ENCODE data around the gene CHTF18.

CHTF18 gene

DNA sequence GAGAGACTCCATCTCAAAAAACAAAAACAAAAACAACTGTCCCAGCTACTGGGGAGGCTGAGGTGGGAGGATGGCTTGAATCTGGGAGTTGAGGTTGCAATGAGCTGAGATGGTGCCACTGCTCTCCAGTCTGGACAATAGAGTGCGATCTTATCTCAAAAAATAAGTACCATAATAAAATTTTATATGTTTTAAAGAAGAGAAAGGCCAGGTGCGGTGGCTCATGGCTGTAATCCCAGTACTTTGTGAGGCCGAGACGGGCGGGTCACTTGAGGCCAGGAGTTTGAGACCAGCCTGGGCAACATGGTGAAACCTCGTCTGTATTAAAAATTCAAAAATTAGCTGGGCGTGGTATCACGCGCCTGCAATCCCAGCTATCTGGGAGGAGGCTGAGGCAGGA is 11.6 kb upstream of the CHTF18 start:
- no peak for DNase-seq

- no peak for DNase-seq
Observed at GRCh38 chr16:777826-778225, 10.6 kb upstream of the CHTF18 start.

GRCh38 chr16:778447-778846 is 10.0 kb upstream of the CHTF18 start:
- DNase-seq = no peak

- DNase-seq = no peak
Observed at GRCh38 chr16:778909-779527, 9.4 kb upstream of the CHTF18 start.

- DNase-seq = no peak
Observed at GRCh38 chr16:779561-779960, 8.9 kb upstream of the CHTF18 start.

DNA sequence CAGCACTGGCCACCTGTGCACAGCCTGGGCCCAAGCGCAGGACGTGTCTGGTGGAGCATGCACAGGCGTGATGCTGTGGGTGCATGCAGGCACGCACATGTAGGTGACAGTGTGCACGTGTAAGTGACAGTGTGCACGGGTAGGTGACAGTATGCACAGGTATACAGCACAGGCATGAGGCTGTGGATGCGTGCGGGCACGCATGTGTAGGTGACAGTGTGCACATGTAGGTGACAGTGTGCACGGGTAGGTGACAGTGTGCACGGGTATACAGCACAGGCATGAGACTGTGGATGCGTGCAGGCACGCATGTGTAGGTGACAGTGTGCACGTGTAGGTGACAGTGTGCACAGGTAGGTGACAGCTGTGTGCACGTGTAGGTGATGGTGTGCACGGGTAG is 8.1 kb upstream of the CHTF18 start:
- no peak for DNase-seq

DNA sequence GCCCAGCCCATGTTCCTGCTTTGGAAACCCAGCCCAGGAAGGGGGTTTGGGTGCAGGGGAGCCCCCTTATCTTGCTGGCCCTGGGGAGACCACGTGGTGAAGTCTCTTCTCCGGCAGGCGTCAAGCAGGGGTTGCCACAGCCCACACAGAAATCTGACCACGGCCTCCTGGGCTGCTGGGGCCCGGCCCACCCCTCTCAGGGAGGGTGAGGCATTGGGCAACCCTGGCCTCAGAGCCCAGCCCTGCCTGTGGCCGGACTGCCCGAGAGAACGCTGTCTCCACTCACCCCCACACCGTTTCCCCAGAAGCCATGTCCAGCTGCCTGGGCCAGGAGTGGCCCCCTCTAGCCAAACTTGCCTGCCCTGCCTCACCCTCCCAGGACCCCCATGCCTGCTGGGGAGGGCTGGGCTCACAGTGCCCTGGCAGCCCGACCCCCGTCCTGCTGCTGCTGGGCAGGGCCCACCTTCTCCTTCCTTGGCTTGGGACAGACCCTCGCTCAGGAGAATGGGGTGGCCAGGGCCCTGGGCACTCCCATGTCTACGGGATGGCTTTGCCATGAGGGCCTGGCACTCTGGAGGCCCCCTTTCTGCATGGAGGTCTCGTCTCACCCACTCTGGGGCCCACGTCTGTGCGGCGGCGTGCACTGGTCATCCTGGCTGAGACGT is 6.9 kb upstream of the CHTF18 start:
- no peak for DNase-seq

DNA sequence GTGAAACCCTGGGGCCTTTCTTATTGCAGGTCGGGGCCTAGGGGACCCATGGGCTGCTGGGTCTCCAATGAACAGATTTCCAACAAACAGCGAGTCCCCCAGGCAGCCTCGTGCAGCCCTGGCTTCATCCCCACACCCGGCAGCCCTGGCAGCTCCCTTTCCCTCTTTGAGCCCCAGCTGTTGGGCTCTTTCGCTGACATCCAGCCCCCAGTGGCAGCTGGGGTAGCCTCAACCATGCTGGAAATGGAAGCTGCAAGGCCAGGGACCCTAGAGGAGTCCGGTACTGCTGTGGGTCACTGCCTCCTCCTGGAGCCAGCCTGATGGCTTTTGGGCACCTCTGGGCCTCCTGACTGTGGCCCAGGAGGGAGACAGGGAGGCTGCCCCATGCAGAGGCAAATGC is 6.2 kb upstream of the CHTF18 start:
- DNase-seq = no peak

- no peak for DNase-seq
Observed at GRCh38 chr16:782766-783403, 5.5 kb upstream of the CHTF18 start.

DNA sequence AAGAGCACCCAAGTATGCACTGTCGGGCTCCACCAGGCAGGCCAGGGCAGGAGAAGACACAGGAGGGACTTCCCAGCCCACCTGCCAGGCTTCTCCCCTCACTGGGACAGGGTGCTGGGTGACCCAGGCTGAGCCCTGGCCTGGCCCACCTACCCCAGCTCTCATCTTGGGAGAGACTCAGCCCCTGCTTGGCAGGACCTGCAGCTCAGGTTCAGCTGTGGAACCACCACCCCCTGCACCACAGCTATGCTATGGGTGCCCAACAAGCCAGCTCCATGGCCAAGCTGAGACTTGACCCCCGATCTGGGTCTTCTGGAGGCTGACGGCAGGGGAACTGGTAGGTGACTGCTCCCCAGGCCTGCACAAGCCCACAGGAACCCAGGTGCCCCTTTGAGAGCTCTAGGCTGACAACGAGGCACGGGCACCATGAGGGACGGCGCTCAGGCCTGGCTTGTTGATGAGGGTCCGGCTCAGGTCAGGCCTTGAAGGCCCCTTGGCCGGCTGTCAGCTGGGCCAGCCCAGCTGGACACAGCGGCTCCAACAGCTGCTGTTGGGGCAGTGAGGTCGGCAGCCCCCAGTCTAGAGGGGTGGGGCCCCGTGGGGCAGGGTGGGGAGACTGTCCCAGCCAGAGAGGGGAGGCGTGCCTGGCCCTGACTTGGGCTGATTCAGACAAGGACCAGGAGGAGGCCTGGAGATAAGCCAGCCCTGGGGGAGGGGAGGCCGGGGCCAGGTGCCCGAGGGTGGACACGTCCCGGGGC is 4.8 kb upstream of the CHTF18 start:
- no peak for DNase-seq

DNA sequence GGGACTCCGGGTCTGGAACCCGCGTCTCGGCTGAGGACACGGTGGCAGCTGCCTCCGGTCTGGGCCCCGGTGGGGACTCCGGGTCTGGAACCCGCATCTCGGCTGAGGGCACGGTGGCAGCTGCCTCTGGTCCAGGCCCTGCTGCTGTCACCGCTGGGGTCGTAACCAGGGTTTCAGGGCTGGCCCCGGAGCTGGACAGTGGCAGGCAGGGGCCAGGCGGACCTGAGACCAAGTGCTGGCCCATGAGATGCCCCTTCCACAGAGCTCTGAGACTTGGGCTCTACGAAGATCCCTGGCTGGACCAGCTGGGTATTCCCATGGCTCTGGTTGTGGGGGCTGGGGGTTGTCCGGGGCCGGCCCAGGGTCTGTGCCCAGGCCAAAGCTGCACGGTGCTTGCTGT is 4.0 kb upstream of the CHTF18 start:
- no peak for DNase-seq

- DNase-seq = peak; percentile 57
Observed at GRCh38 chr16:785563-786535, 2.6 kb upstream of the CHTF18 start.

DNA sequence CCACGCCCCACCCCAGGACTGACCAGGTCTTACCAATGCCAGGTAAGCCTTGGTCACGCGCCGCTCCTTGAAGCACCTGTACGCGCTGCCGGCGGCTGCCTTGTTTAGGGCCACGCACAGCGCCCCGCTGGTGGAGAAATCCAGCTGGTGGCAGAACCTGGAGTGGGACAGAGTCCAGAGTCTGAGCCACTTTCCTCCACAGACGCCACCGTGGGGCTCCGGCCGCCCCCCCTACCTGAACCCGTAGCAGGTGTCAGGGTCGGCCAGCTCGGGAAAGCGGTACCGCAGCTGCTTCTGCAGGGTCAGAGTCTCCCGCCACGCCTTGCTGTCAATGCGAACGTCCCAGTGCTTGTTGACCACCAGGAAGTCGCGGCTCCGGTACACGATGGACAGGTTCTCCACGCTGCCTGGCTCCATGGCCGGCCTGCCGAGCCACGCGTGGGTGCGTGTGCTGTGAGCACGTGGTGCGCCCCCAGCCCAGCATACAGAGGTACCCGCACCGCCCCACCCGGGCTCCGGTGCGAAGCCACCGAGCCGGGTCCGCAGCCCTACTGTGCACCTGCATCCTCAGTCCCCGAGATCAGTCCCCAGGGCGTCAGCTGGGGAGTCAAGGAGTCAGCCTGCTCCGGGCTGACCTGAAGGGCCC is 976 bp upstream of the CHTF18 start:
- DNase-seq = no peak

GRCh38 chr16:787978-788398 is 432 bp upstream of the CHTF18 start, which contains the start of gene RPUSD1:
Gene RPUSD1, minus strand, starts transcription at chr16:788381. Its CDS starts 644 bp downstream, at chr16:787737.
- no peak for DNase-seq

- DNase-seq = no peak
Observed at GRCh38 chr16:789191-789850, 901 bp downstream of the CHTF18 start.

DNA sequence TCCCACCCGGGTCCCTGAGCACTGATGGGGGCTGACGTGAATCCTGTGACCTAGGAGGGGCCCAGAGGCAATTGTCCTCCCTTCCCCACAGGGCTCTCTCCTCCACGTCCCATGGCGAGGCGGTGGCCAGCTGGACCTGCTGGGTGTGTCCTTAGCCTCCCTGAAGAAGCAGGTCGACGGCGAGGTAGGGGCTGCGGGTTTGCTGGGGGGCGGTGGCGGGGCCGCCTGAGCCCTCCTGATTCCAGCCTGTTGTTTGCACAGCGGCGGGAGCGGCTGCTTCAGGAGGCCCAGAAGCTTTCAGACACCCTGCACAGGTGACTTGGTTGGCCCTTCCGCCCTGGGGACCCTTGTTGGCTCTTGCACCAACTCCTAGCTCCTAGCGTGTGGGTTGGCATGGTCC is 1.7 kb downstream of the CHTF18 start:
- DNase-seq = no peak

GRCh38 chr16:791131-791530 is 2.7 kb downstream of the CHTF18 start:
- no peak for DNase-seq

GRCh38 chr16:792221-792995 is 4.0 kb downstream of the CHTF18 start:
- DNase-seq = no peak

GRCh38 chr16:793414-793813 is 5.0 kb downstream of the CHTF18 start:
- DNase-seq = no peak

GRCh38 chr16:794091-794822 is 5.8 kb downstream of the CHTF18 start:
- DNase-seq = no peak

Data from activated CD4-positive, alpha-beta T cell treated with anti-CD3 and anti-CD28 coated beads for 1 hour (primary cell).